ENCODE data around the gene SSU72. TPM values are rescaled to one million over a fixed set of nuclear protein-coding genes. Genes with fewer than 3 reads are reported as not detected.

SSU72 gene
- total RNA-seq: 87.1 and 128 TPM in 2 replicates

- peak; percentile 97 for DNase-seq
Measured at GRCh38 chr1:1574721-1575537, at the start of gene SSU72. Gene SSU72, minus strand, starts transcription at chr1:1574863. Its CDS starts 306 bp downstream, at chr1:1574557.

- DNase-seq: no peak
Measured at GRCh38 chr1:1623631-1624442, 49.2 kb upstream of the SSU72 start.

GRCh38 chr1:1623181-1623630 lies 48.5 kb upstream of the SSU72 start:
- no peak for DNase-seq

- DNase-seq: no peak
Measured at GRCh38 chr1:1622788-1623094, 48.1 kb upstream of the SSU72 start.

- DNase-seq: no peak
Measured at GRCh38 chr1:1622010-1622787, 47.5 kb upstream of the SSU72 start.

GRCh38 chr1:1621173-1622009 lies 46.7 kb upstream of the SSU72 start:
- DNase-seq: no peak

- DNase-seq: no peak
Measured at GRCh38 chr1:1620433-1621139, 45.9 kb upstream of the SSU72 start.

GRCh38 chr1:1619917-1620361 lies 45.3 kb upstream of the SSU72 start:
- peak; percentile 27 for DNase-seq

GRCh38 chr1:1618396-1619068 lies 43.9 kb upstream of the SSU72 start:
- no peak for DNase-seq

GRCh38 chr1:1617925-1618324 lies 43.3 kb upstream of the SSU72 start:
- no peak for DNase-seq

GRCh38 chr1:1617516-1617915 lies 42.9 kb upstream of the SSU72 start:
- DNase-seq: no peak

- DNase-seq: no peak
Measured at GRCh38 chr1:1616838-1617237, 42.2 kb upstream of the SSU72 start.

GRCh38 chr1:1616045-1616790 lies 41.6 kb upstream of the SSU72 start:
- peak; percentile 54 for DNase-seq

- peak; percentile 98 for DNase-seq
Measured at GRCh38 chr1:1615256-1616044, 40.8 kb upstream of the SSU72 start, which contains the start of gene MIB2. Gene MIB2, plus strand, starts transcription at chr1:1615500. Its CDS starts 7,953 bp downstream, at chr1:1623453.

GRCh38 chr1:1614954-1615255 lies 40.2 kb upstream of the SSU72 start:
- DNase-seq: no peak

GRCh38 chr1:1614204-1614953 lies 39.7 kb upstream of the SSU72 start:
- peak; percentile 21 for DNase-seq

GRCh38 chr1:1613509-1614082 lies 38.9 kb upstream of the SSU72 start:
- no peak for DNase-seq

GRCh38 chr1:1612104-1612400 lies 37.4 kb upstream of the SSU72 start:
- DNase-seq: no peak

Data from dermis blood vessel endothelial cell (primary cell).